B cell (primary cell): Measurements from ENCODE around the gene QKI. TPM values are rescaled to one million over a fixed set of nuclear protein-coding genes. Genes with fewer than 3 reads are reported as not detected.

Experiments
- ATAC-seq: fragments of 200-7000 bp; cut with Tn5 transposase; one replicate; pipeline ENCODE4 v1.10.0; 2021; ENCODE audit warnings: low read depth, mild to moderate bottlenecking, moderate number of reproducible peaks, moderate library complexity
- CTCF ChIA-PET: fragments of 350-600 bp; sonication (Branson Sonifier 250); formaldehyde crosslinking; loops from one replicate; lab custom pipeline; 2021; ENCODE audit warnings: antibody characterized with exemption, inconsistent platforms; lab: Charles Lee
- POLR2A ChIA-PET: fragments of 350-600 bp; sonication (Branson Sonifier 250); formaldehyde crosslinking; loops from one replicate; lab custom pipeline; 2021; ENCODE audit warnings: antibody characterized with exemption; lab: Charles Lee
- DNase-seq: peaks from one replicate; pipeline ENCODE4 v3.0.0; 2013
- H2AFZ ChIP-seq: 2 replicates; pipeline ENCODE4 v1.6.1; 2012; ENCODE audit warnings: mild to moderate bottlenecking, low read depth, low read length; ENCODE audit not compliant: insufficient read depth, poor library complexity, severe bottlenecking
- H3K27ac ChIP-seq, 2 donors: 1 replicate in 1 of 2; 2 replicates in 1 of 2; pipeline ENCODE4 v1.5.1; 2012 to 2013; ENCODE audit warnings: low read length in 2 of 2, mild to moderate bottlenecking in 2 of 2, moderate library complexity in 1 of 2
- H3K27me3 ChIP-seq, 4 experiments: fragments of 200-600 bp in 1 of 4; sonication (generic) in 1 of 4; replicated peaks in 1 of 4; 1 replicate in 2 of 4; 2 replicates in 2 of 4; pipeline versions ENCODE4 v1.6.1 to v1.7.0; 2013 to 2016; ENCODE audit warnings: low read length in 3 of 4, mild to moderate bottlenecking in 2 of 4, mixed read lengths in 1 of 4, moderate library complexity in 1 of 4; ENCODE audit not compliant: insufficient read depth in 4 of 4, control insufficient read depth in 3 of 4; ENCODE audit errors: control extremely low read depth in 1 of 4
- H3K36me3 ChIP-seq, 2 experiments: replicated peaks in 1 of 2; 1 replicate in 1 of 2; 2 replicates in 1 of 2; pipeline versions ENCODE4 v1.6.1 to v1.7.1; 2013; ENCODE audit warnings: low read length in 1 of 2; ENCODE audit not compliant: insufficient read depth in 2 of 2, control insufficient read depth in 1 of 2; ENCODE audit errors: control extremely low read depth in 1 of 2, extremely low read depth in 1 of 2
- H3K4me1 ChIP-seq, 2 donors: fragments of 200-600 bp in 1 of 2; sonication (generic) in 1 of 2; 1 replicate in 1 of 2; 2 replicates in 1 of 2; pipeline versions ENCODE4 v1.5.1 to v1.6.1; 2013 to 2017; ENCODE audit warnings: low read length in 2 of 2; ENCODE audit not compliant: control insufficient read depth in 2 of 2, insufficient read depth in 2 of 2
- H3K4me2 ChIP-seq: replicated peaks from 2 replicates; pipeline ENCODE3; 2012; ENCODE audit warnings: mild to moderate bottlenecking, low read depth, low read length; ENCODE audit not compliant: poor library complexity, severe bottlenecking
- H3K4me3 ChIP-seq, 5 experiments: fragments of 200-600 bp in 1 of 5; sonication (generic) in 1 of 5; 1 replicate in 3 of 5; 2 replicates in 2 of 5; pipeline versions ENCODE4 v1.5.1 to v1.7.0; 2011 to 2016; ENCODE audit warnings: low read length in 4 of 5, mild to moderate bottlenecking in 4 of 5, low read depth in 2 of 5, control low read depth in 1 of 5, moderate library complexity in 1 of 5; ENCODE audit not compliant: insufficient read depth in 1 of 5; ENCODE audit errors: control extremely low read depth in 1 of 5, extremely low read depth in 1 of 5
- H3K79me2 ChIP-seq: fragments of 200-600 bp; sonication (generic); one replicate; pipeline ENCODE4 v1.6.0; 2016; ENCODE audit warnings: low read length; ENCODE audit not compliant: control insufficient read depth, insufficient read depth
- H3K9ac ChIP-seq: fragments of 200-600 bp; sonication (generic); 2 replicates; pipeline ENCODE4 v1.6.1; 2017; ENCODE audit warnings: mild to moderate bottlenecking, low read length, moderate library complexity
- H3K9me3 ChIP-seq, 3 donors: one replicate each; pipeline versions ENCODE4 v1.6.1 to v1.7.1; 2013; ENCODE audit warnings: low read length in 2 of 3; ENCODE audit not compliant: control insufficient read depth in 2 of 3, insufficient read depth in 1 of 3; ENCODE audit errors: control extremely low read depth in 1 of 3
- H4K20me1 ChIP-seq: 2 replicates; pipeline ENCODE4 v1.6.0; 2012; ENCODE audit warnings: mild to moderate bottlenecking, low read length; ENCODE audit not compliant: insufficient read depth, control insufficient read depth, poor library complexity, severe bottlenecking
- H3K27ac Mint-ChIP-seq: one replicate; pipeline ENCODE4 v1.8.0; 2021; ENCODE audit warnings: mixed read lengths
- H3K27me3 Mint-ChIP-seq: one replicate; pipeline ENCODE4 v1.8.0; 2021; ENCODE audit warnings: mixed read lengths
- H3K4me1 Mint-ChIP-seq: one replicate; pipeline ENCODE4 v1.8.0; 2021; ENCODE audit warnings: mixed read lengths
- H3K4me3 Mint-ChIP-seq: one replicate; pipeline ENCODE4 v1.8.0; 2021; ENCODE audit warnings: mixed read lengths
- H3K9me3 Mint-ChIP-seq: one replicate; pipeline ENCODE4 v1.8.0; 2022; ENCODE audit warnings: mixed read lengths; ENCODE audit not compliant: insufficient read depth
- CTCF ChIP-seq: fragments of 200-600 bp; IDR thresholded peaks from one replicate; pipeline ENCODE4 v1.8.0; 2022; ENCODE audit warnings: antibody characterized with exemption, mild to moderate bottlenecking
- EZH2 ChIP-seq: IDR thresholded peaks from 2 replicates; pipeline ENCODE4 v1.6.1; 2012; ENCODE audit warnings: borderline replicate concordance, low read depth, mild to moderate bottlenecking, moderate library complexity, low read length; ENCODE audit not compliant: insufficient read depth, poor library complexity, severe bottlenecking
- WGBS: methylation state at CpG from one replicate; pipeline ENCODE4 v1.1.5; 2013; ENCODE audit warnings: missing lambda C conversion rate; ENCODE audit not compliant: insufficient coverage; 5-methylcytosine and 5-hydroxymethylcytosine counted together
- intact Hi-C: fragments of 100-400 bp; cut with micrococcal nuclease; formaldehyde crosslinking; loops from one replicate; pipeline ENCODE4 v1.10.0; 2022
- polyA plus RNA-seq: library from polyadenylated mRNA; depleted of rRNA; stranded (reverse); fragments of >200 nt; gene quantifications from 2 replicates; pipeline ENCODE4 v1.2.3, GENCODE V29; 2012
- total RNA-seq, 2 donors: library from RNA; stranded (reverse); fragments of 120-200 nt in 1 of 2; gene quantifications; 1 replicate in 1 of 2; 2 replicates in 1 of 2; pipeline versions ENCODE4 v1.2.3 to v1.2.4, GENCODE V29; 2013 to 2022

Gene QKI
- total and polyA plus RNA-seq, 2 donors (not counting 1 experiment from before 2014, with no cell fraction given): 38.8 to 79.5 TPM

GRCh38 chr6:163516908-163517307, 102.4 kb downstream of the QKI start:
- no peak overlapping the region for H2AFZ ChIP-seq
- TF ChIP-seq CTCF (no peak), EZH2 (no peak)
- no peak for DNase-seq
- Mint-ChIP-seq H3K27me3 (no peaks in the 10 kb centered on the region), H3K4me1 (peaks cover 39% of the 10 kb centered on the region), H3K27ac (no peak overlapping the region), H3K9me3 (no peaks in the 10 kb centered on the region), H3K4me3 (no peak overlapping the region)
- peaks cover 23% of the 10 kb centered on the region for H3K79me2 ChIP-seq
- no peak overlapping the region for H3K4me3 ChIP-seq
- H4K20me1 ChIP-seq: peaks cover 17% of the 10 kb centered on the region
- no peaks in the 10 kb centered on the region for H3K36me3 ChIP-seq
- no peak overlapping the region for H3K4me2 ChIP-seq
- POLR2A ChIA-PET: no interaction called here
- no peak for ATAC-seq
- no peaks in the 10 kb centered on the region for H3K9me3 ChIP-seq
- CTCF ChIA-PET: interaction anchor here (0.9 kb wide), 1 partner anchor 191 kb away, joined by 3 read pairs; no protein-coding TSS in a partner anchor
- intact Hi-C loops: no loop called here
- no peak overlapping the region for H3K9ac ChIP-seq
- no peaks in the 10 kb centered on the region for H3K27me3 ChIP-seq
- H3K27ac ChIP-seq: no peak overlapping the region
- H3K4me1 ChIP-seq: peaks cover 0 to 9% of the 10 kb centered on the region in 2 donors

GRCh38 chr6:163520956-163521355, 106.4 kb downstream of the QKI start:
- H3K9ac ChIP-seq: no peak overlapping the region
- no peaks in the 10 kb centered on the region for H3K9me3 ChIP-seq
- Mint-ChIP-seq H3K4me1 (peaks cover 63% of the 10 kb centered on the region), H3K27ac (no peak overlapping the region), H3K4me3 (no peak overlapping the region), H3K27me3 (no peaks in the 10 kb centered on the region), H3K9me3 (no peaks in the 10 kb centered on the region)
- ATAC-seq (no peak), DNase-seq (no peak)
- no peak overlapping the region for H2AFZ ChIP-seq
- H3K4me2 ChIP-seq: no peak overlapping the region
- H3K27ac ChIP-seq: no peak overlapping the region
- H3K4me1 ChIP-seq: peaks cover 0 to 17% of the 10 kb centered on the region in 2 donors
- ChIA-PET POLR2A (no interaction called here), CTCF (no interaction called here)
- H3K79me2 ChIP-seq: peaks cover 57% of the 10 kb centered on the region
- H3K4me3 ChIP-seq: no peak overlapping the region
- TF ChIP-seq CTCF: no peak
- no peak for TF ChIP-seq EZH2
- H3K27me3 ChIP-seq: no peaks in the 10 kb centered on the region
- no CpG with 5 or more reads among the region's 4 CpGs for WGBS
- intact Hi-C loops: no loop called here
- no peaks in the 10 kb centered on the region for H3K36me3 ChIP-seq
- peaks cover 38% of the 10 kb centered on the region for H4K20me1 ChIP-seq
